GM03348 (cell line): ENCODE results near the gene PTGDS.

Experiments
- DNase-seq: peaks from one replicate; pipeline ENCODE4 v3.0.0; 2012; ENCODE audit warnings: low spot score

The PTGDS gene

GRCh38 chr9:137026384-137026783, 49.1 kb downstream of the PTGDS start:
- no peak for DNase-seq

- no peak for DNase-seq
These were observed 49.5 kb downstream of the PTGDS start for GRCh38 chr9:137026828-137027227.

- DNase-seq: peak; percentile 62
These were observed 50.3 kb downstream of the PTGDS start, which contains the start of gene ABCA2 for GRCh38 chr9:137027369-137028262. TSS of gene ABCA2 (minus strand) at chr9:137028237. CDS start at chr9:137028140, 97 bp downstream.

GRCh38 chr9:137028263-137029057, 51.2 kb downstream of the PTGDS start:
- peak; percentile 93 for DNase-seq

GRCh38 chr9:137029058-137029936, 52.0 kb downstream of the PTGDS start:
- DNase-seq: peak; percentile 90

GRCh38 chr9:137030006-137030405, 52.7 kb downstream of the PTGDS start:
- DNase-seq: no peak

GRCh38 chr9:137030538-137031527, 53.5 kb downstream of the PTGDS start:
- no peak for DNase-seq
